Measurements from ENCODE around the gene NEXMIF.

DNA sequence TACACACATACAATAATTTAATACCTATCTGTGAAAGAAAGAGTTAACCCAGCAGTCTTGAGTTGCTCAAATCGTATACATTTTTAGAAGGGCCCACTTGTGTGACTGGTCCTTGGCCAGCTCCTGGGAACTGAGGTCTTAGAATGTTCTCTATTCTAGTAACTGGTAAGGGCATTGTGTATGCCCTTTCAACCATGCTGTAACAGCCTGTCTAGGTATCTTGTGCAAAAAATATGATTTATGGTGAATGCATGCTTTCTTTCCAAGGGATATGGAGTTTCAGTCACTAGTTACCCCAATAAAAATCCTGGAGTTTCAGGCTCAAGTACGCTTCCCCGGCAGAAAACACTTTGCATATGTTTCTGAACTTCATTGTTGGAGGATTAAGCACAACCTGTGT is 140.6 kb downstream of the NEXMIF start:
- TF ChIP-seq POLR2AphosphoS5 (IDR thresholded peaks at IDR 0.05) = no peak
- no peak for TF ChIP-seq CTCF (IDR thresholded peaks at IDR 0.05)
- TF ChIP-seq POLR2A (IDR thresholded peaks at IDR 0.05) = no peak
